NCI-H345 treated with DMSO at 0.1 percent for 48 hours (cell line): ENCODE results near the gene ZFP1.
"Not testable (repeated sequence)": the region's sequence is repeated elsewhere in the genome, so short reads cannot be mapped to it uniquely, and the experiment has no call there.

Experiments used
- DNase-seq: peaks from one replicate; lab custom pipeline; 2025; ENCODE audit not compliant: unreplicated experiment; lab: John Stamatoyannopoulos, UW

The ZFP1 gene

DNA sequence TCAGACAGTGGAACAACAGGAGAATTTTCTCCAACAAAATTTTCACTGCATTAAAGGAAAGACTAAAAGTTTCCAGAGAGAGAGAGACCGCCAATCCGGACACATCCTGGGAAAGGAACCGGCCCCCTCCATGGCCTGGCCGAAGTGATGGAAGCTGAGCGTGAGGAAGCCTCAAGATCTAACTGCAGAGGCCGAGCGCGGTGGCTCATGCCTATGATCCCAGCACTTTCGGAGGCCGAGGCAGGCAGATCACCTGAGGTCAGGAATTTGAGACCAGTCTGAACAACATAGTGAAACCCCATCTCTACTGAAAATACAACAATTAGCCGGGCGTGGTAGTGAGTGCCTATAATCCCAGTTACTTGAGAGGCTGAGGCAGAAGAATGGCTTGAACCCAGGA, 54.8 kb downstream of the ZFP1 start:
- no peak for DNase-seq

GRCh38 chr16:75203667-75204409, 55.5 kb downstream of the ZFP1 start:
- no peak for DNase-seq

- no peak for DNase-seq
Observed at GRCh38 chr16:75204410-75204758, 56.1 kb downstream of the ZFP1 start.

DNA sequence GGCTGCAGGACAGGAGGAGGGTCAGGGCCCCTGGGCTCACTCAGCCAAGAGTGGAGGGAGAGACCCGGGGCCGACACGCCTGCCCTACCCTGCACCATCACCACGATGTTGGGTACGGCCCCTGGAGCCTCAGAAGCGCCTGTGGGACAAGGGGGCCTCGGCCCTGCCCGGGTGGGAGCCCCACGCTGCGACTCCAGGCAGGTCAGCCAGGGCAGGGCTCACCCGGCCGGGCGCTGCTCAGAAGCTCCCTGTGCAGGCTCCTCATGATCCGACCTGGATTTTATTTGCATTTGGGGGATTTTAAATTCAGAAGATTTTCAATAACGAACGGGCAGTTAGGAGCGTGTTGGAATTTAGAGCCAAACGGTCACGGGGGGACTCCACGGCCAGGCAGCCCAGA, 56.6 kb downstream of the ZFP1 start:
- not testable (repeated sequence) for DNase-seq

DNA sequence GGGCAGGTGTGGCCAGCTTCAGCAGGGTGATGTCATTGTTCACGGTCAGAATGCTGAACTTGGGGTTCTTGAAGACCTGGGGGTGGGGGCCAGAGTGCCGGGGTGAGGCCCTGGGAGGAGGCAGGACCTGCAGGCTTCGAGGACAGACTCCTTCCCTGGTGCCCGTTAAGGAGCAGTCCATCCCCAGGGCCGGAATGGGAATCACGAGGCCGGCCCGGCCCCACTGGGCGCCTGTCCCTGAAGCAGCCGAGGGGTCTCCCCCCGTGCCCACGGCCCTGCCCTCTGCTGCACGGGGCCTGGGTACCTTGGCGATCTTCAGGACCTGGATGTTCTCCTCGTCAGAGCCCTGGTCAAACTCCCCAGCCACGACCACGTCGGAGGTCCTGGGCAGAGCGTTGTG, 57.1 kb downstream of the ZFP1 start:
- not testable (repeated sequence) for DNase-seq

GRCh38 chr16:75205961-75206748, 57.8 kb downstream of the ZFP1 start:
- DNase-seq: not testable (repeated sequence)

- no peak for DNase-seq
Observed at GRCh38 chr16:75206749-75207451, 58.6 kb downstream of the ZFP1 start, which contains the start of gene CTRB2. Gene CTRB2, minus strand, starts transcription at chr16:75207161. Its CDS starts 20 bp downstream, at chr16:75207141.

DNA sequence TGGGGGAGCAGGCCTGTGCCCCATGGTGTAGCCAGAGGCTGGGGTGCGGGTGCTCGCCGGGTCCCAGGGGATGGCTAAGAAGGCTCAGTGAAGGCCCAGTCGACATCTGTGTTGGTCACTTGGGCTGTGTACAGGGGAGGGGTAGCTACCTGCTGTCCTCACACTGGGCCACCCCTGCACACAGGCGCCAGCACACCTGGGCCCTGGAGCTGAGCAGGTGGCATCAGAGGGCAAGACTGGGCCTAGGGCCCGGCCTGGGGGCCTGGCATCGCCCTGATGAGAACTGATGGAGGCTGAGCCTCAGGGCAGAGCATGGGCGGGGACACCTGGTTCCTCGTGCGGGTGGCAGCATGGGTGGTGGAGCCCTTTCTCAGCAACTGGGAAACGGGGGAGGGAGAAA, 59.5 kb downstream of the ZFP1 start:
- no peak for DNase-seq

DNA sequence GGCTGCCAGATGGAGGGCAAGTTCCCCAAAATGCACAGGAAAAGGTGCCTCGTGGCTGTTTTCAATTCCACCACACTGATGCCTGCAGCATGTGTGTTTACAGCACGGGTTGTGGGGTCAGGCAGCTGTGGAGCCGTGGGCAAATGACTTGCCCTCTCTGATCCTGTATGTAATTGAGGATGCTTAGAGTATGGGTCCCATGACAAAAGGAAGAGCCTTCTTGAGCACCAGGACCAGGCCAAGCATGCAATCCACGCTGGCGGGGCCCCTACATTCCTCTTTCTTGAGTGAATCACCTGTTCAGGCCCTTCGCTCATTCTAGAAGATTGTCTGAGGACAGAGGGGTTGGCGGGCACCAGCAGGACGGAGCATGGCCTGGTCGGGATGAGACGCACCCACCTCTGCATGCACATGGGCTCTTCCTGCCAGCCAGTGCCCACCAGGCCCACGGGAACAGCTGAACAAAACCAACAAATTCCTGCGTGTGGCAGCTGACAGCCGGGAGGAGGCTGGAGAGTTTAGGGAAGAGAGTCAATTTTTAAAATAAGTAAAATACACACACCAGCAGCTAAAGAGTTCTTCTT, 60.0 kb downstream of the ZFP1 start:
- DNase-seq: no peak

DNA sequence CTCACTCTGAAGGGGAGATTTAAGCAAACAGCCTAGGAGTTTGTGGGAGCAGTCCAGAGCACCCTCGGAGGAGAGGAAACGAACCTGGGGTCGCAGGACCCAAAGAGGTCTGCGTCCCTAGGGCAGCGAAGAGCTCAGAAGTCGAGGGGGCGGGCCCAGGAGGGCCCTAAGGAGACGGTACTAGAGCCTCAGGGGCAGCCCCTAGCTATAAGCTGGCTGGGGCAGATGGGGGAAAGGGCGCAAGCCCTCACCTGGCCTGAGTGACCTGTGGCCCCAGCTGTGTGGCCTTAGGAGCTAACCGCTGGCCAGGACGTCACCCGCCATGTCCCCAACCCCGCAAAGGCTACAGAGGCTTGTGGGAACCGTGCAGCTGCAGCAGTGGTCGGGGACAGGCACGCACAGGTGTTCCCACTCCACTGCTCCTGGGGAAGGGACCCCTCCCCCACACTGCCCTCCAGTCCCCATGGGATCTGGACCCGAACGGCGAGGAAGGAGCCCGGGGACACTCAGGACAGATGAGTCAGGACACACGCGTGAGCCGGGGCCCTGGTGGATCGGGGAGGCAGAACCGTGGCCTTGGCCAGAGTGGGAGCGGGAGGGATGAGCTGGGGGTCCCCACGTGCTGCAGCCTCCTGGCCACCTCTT, 60.7 kb downstream of the ZFP1 start:
- DNase-seq: no peak

DNA sequence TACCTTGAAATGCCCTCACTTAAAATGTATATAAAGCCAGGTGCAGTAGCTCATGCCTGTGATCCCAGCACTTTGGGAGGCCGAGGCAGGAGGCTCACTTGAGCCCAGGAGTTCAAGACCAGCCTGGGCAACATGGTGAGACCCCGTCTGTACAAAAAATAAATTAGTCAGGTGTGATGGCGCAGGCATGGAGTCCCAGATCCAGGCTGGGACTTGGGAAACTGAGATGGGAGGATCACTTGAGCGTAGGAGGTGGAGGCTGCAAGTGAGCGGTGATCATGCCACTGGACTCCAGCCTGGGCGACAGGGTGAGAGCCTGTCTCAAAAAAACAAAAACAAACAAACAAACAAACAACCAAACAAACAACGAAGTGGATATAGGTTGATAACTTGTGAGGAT, 61.2 kb downstream of the ZFP1 start:
- not testable (repeated sequence) for DNase-seq

- no peak for DNase-seq
Observed at GRCh38 chr16:75209944-75210343, 61.6 kb downstream of the ZFP1 start.

GRCh38 chr16:75211286-75211685, 63.0 kb downstream of the ZFP1 start:
- DNase-seq: not testable (repeated sequence)

DNA sequence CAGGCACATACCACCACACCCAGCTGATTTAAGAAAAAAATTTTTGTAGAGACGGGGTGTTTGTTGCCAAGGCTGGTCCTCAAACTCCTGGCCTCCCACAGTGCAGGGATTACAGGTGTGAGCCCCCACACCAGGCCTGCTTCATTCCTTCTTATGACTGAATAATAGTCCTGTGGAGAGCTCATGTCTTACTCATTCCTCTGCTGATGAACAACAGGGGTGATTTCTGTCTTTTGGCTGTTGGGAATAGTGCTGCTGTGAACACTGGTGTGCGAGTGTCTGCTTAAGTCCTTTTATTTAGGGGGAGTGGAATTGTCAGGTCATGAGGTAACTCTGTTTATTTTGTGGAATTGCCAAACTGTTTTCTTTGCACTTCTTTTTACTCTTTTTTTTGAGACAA, 67.8 kb downstream of the ZFP1 start:
- no peak for DNase-seq

GRCh38 chr16:75216576-75216975, 68.3 kb downstream of the ZFP1 start:
- no peak for DNase-seq

DNA sequence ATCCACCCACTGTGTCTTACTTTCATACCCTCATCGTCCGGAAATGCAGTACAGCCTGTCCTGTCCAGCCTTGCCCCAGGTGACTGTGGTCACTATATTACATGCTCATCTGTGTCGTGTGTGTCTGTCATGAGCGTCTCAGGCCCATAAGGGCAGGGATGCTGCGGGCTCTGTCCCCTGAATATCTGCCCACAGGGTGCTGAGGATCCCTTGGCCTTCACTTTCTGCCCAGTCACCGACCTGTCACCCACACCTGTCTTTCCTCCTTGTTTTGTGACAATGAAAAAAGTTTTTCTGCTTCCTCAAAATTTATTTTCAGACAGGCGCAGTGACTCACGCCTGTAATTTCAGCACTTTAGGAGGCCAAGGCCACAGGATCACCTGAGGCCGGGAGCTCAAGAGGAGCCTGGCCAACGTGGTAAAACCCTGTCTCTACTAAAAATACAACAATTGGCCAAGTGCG, 69.1 kb downstream of the ZFP1 start:
- DNase-seq: no peak

- DNase-seq: no peak
Observed at GRCh38 chr16:75218256-75219076, 70.1 kb downstream of the ZFP1 start, which contains the start of gene CTRB1. Gene CTRB1, plus strand, starts transcription at chr16:75218988. Its CDS starts 20 bp downstream, at chr16:75219008.

GRCh38 chr16:75219088-75219487, 70.8 kb downstream of the ZFP1 start:
- no peak for DNase-seq

GRCh38 chr16:75219838-75220237, 71.5 kb downstream of the ZFP1 start:
- no peak for DNase-seq
